WTC11 (cell line): ENCODE data around the gene P3H2.

Source experiments
- CREB1 ChIP-seq: sonication (generic); formaldehyde crosslinking; IDR thresholded peaks from 2 replicates; pipeline ENCODE4 v1.8.0; 2023; ENCODE audit warnings: mild to moderate bottlenecking, missing genetic modification reagents
- ESRRA ChIP-seq: sonication (generic); formaldehyde crosslinking; IDR thresholded peaks from 2 replicates; pipeline ENCODE4 v1.8.1; 2022; ENCODE audit warnings: mild to moderate bottlenecking, missing genetic modification reagents, borderline replicate concordance
- FOXJ3 ChIP-seq: sonication (generic); formaldehyde crosslinking; IDR thresholded peaks from 2 replicates; pipeline ENCODE4 v1.9.0; 2021; ENCODE audit warnings: missing genetic modification reagents, mild to moderate bottlenecking, borderline replicate concordance
- NR3C1 ChIP-seq: sonication (generic); formaldehyde crosslinking; conservative IDR thresholded peaks from 2 replicates; pipeline ENCODE4 v1.8.1; 2023; ENCODE audit warnings: low read depth, mild to moderate bottlenecking, missing genetic modification reagents
- ZNF121 ChIP-seq: sonication (generic); formaldehyde crosslinking; IDR thresholded peaks from 2 replicates; pipeline ENCODE4 v1.8.0; 2023; ENCODE audit warnings: missing genetic modification reagents
- TF ChIP-seq, protein P1 (sequence below): fragments of 200-600 bp; IDR thresholded peaks from 2 replicates; pipeline ENCODE4 v1.8.0; 2022; ENCODE audit warnings: antibody characterized with exemption

DNA sequence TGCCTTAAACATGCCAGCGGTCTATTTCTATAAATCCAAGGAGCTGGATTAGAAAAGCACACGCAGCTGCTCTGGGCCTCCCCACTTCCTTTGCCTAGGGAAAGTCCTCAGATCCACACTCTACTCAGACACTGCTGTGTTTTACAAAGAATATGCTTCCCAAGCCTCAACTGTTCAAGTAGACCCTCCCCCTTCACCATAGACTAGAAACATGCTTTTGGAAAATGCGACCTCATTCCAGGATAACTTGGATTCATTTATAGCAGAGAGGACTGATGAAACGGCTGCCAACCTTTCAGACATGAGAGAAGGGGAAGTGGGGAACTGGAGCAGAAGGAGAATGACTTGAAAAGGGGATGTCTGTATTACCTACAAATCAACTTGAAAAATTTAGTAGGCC lies 64.0 kb downstream of the P3H2 start:
- TF ChIP-seq ZNF121 (CRISPR knock-in tag), result no peak
- TF ChIP-seq, protein P1, sequence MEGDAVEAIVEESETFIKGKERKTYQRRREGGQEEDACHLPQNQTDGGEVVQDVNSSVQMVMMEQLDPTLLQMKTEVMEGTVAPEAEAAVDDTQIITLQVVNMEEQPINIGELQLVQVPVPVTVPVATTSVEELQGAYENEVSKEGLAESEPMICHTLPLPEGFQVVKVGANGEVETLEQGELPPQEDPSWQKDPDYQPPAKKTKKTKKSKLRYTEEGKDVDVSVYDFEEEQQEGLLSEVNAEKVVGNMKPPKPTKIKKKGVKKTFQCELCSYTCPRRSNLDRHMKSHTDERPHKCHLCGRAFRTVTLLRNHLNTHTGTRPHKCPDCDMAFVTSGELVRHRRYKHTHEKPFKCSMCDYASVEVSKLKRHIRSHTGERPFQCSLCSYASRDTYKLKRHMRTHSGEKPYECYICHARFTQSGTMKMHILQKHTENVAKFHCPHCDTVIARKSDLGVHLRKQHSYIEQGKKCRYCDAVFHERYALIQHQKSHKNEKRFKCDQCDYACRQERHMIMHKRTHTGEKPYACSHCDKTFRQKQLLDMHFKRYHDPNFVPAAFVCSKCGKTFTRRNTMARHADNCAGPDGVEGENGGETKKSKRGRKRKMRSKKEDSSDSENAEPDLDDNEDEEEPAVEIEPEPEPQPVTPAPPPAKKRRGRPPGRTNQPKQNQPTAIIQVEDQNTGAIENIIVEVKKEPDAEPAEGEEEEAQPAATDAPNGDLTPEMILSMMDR, result no peak
- TF ChIP-seq NR3C1 (CRISPR knock-in tag), result no peak
- TF ChIP-seq CREB1, result no peak
- no peak for TF ChIP-seq ESRRA
- TF ChIP-seq FOXJ3 (CRISPR knock-in tag), result no peak
